HG03139 (cell line): Measurements from ENCODE around the gene ZBTB7A.
"Not testable (repeated sequence)": the region's sequence is repeated elsewhere in the genome, so short reads cannot be mapped to it uniquely, and the experiment has no call there.

ENCODE experiments used
- ATAC-seq: cut with Tn5 transposase; IDR thresholded peaks from one replicate; pipeline ENCODE4 v1.9.1; 2021; ENCODE audit not compliant: unreplicated experiment

ZBTB7A gene

DNA sequence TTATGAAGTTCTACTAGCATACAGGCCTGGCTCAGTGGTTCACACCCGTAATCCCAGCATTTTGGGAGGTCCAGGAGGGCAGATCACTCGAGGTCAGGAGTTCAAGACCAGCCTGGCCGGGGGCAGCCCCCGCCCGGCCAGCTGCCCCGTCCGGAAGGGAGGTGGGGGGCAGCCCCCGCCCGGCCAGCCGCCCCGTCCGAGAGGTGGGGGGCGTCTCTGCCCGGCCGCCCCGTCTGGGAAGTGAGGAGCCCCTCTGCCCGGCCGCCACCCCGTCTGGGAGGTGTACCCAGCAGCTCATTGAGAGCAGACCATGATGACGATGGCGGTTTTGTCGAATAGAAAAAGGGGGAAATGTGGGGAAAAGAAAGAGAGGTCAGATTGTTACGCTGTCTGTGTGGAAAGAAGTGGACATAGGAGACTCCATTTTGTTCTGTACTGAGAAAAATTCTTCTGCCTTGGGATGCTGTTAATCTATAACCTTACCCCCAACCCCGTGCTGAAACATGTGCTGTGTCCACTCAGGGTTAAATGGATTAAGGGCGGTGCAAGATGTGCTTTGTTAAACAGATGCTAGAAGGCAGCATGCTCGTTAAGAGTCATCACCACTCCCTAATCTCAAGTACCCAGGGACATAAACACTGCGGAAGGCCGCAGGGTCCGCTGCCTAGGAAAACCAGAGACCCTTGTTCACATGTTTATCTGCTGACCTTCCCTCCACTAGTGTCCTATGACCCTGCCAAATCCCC, 67.9 kb downstream of the ZBTB7A start:
- ATAC-seq: not testable (repeated sequence)

DNA sequence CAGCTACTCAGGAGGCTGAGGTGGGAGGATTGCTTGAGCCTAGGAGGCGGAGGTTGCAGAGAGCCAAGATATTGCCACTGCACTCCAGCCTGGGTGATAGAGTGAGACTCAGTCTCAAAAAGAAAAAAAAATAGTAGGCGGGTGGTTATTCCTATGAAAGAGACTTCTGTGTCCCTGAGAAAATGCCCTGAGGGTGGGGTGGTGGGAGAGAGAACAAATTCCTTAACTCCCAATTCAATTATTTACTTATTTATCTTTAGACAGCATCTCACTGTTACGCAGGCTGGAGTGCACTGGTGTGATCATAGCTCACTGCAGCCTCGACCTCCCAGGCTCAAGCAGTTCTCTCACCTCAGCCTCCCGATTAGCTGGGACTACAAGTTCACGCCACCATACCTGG, 71.1 kb downstream of the ZBTB7A start:
- ATAC-seq: no peak
